H9 (cell line): Measurements from ENCODE around the gene TBC1D5. TPM values are rescaled to one million over a fixed set of nuclear protein-coding genes. Genes with fewer than 3 reads are reported as not detected.
A peak's percentile ranks its signal among the peaks of the same experiment; 100 is the strongest.
"Not testable (repeated sequence)": the region's sequence is repeated elsewhere in the genome, so short reads cannot be mapped to it uniquely, and the experiment has no call there.

Source experiments
- DNase-seq: peaks from one replicate; pipeline ENCODE4 v3.0.0-alpha.2; 2017
- H2AFZ ChIP-seq: one replicate; pipeline ENCODE4 v1.6.1; 2013; ENCODE audit warnings: mild to moderate bottlenecking, low read length, control low read depth, moderate library complexity
- H2AK5ac ChIP-seq: 2 replicates; pipeline ENCODE4 v1.6.1; 2013; ENCODE audit warnings: low read length, control low read depth, mixed read lengths; ENCODE audit not compliant: insufficient read length
- H2BK120ac ChIP-seq: one replicate; pipeline ENCODE4 v1.6.1; 2013; ENCODE audit warnings: low read depth, mild to moderate bottlenecking, low read length, control low read depth, inconsistent platforms; ENCODE audit not compliant: poor library complexity, severe bottlenecking
- H2BK12ac ChIP-seq: 2 replicates; pipeline ENCODE4 v1.6.1; 2013; ENCODE audit warnings: low read length, control low read depth, mixed read lengths, low read depth; ENCODE audit not compliant: insufficient read length
- H2BK15ac ChIP-seq: 2 replicates; pipeline ENCODE4 v1.6.1; 2013; ENCODE audit warnings: low read depth, low read length, control low read depth
- H2BK20ac ChIP-seq: one replicate; pipeline ENCODE4 v1.6.1; 2013; ENCODE audit warnings: low read depth, mild to moderate bottlenecking, low read length, control low read depth, inconsistent platforms; ENCODE audit not compliant: poor library complexity, severe bottlenecking
- H2BK5ac ChIP-seq: 2 replicates; pipeline ENCODE4 v1.6.1; 2013; ENCODE audit warnings: low read length, control low read depth, mixed read lengths; ENCODE audit not compliant: insufficient read length
- H3K14ac ChIP-seq: 2 replicates; pipeline ENCODE4 v1.6.1; 2013; ENCODE audit warnings: low read length, control low read depth; ENCODE audit not compliant: insufficient read depth
- H3K18ac ChIP-seq: 2 replicates; pipeline ENCODE4 v1.6.1; 2013; ENCODE audit warnings: low read depth, mild to moderate bottlenecking, mixed read lengths, low read length, control low read depth; ENCODE audit not compliant: insufficient read length
- H3K23ac ChIP-seq: 2 replicates; pipeline ENCODE4 v1.6.1; 2013; ENCODE audit warnings: low read length, control low read depth, mixed read lengths, low read depth; ENCODE audit not compliant: insufficient read length
- H3K23me2 ChIP-seq: 2 replicates; pipeline ENCODE4 v1.6.1; 2013; ENCODE audit warnings: low read depth, mild to moderate bottlenecking, mixed read lengths, low read length, control low read depth; ENCODE audit not compliant: insufficient read length, poor library complexity, severe bottlenecking
- H3K27ac ChIP-seq: 2 replicates; pipeline ENCODE4 v1.5.1; 2013; ENCODE audit warnings: low read length, control low read depth, mixed read lengths, low read depth; ENCODE audit not compliant: insufficient read length
- H3K27me3 ChIP-seq: 2 replicates; pipeline ENCODE4 v1.6.1; 2013; ENCODE audit warnings: low read length, control low read depth, inconsistent platforms; ENCODE audit not compliant: insufficient read depth
- H3K4ac ChIP-seq: 2 replicates; pipeline ENCODE4 v1.6.1; 2013; ENCODE audit warnings: low read depth, mild to moderate bottlenecking, control low read depth, inconsistent platforms, low read length, moderate library complexity
- H3K4me1 ChIP-seq: 2 replicates; pipeline ENCODE4 v1.6.1; 2013; ENCODE audit warnings: low read length, control low read depth, inconsistent platforms; ENCODE audit not compliant: insufficient read depth
- H3K4me2 ChIP-seq: 2 replicates; pipeline ENCODE4 v1.6.1; 2013; ENCODE audit warnings: low read length, control low read depth, mixed read lengths; ENCODE audit not compliant: insufficient read length, insufficient read depth
- H3K56ac ChIP-seq: 2 replicates; pipeline ENCODE4 v1.6.1; 2013; ENCODE audit warnings: low read depth, mild to moderate bottlenecking, mixed read lengths, low read length, control low read depth; ENCODE audit not compliant: insufficient read length
- H3K79me1 ChIP-seq: 2 replicates; pipeline ENCODE4 v1.6.1; 2013; ENCODE audit warnings: low read depth, mild to moderate bottlenecking, moderate library complexity, low read length, control low read depth, inconsistent platforms; ENCODE audit not compliant: insufficient read depth, poor library complexity, severe bottlenecking
- H3K79me2 ChIP-seq: 2 replicates; pipeline ENCODE4 v1.6.1; 2013; ENCODE audit warnings: low read length, control low read depth, inconsistent platforms; ENCODE audit not compliant: insufficient read depth
- H3K9ac ChIP-seq: 2 replicates; pipeline ENCODE4 v1.6.1; 2013; ENCODE audit warnings: low read length, control low read depth, mixed read lengths; ENCODE audit not compliant: insufficient read length; ENCODE audit errors: extremely low read depth
- H3K9me3 ChIP-seq: one replicate; pipeline ENCODE4 v1.6.1; 2013; ENCODE audit warnings: low read depth, low read length, inconsistent platforms; ENCODE audit not compliant: control insufficient read depth
- H3T11ph ChIP-seq: one replicate; pipeline ENCODE4 v1.6.1; 2013; ENCODE audit warnings: mild to moderate bottlenecking, low read length, control low read depth, inconsistent platforms
- H4K20me1 ChIP-seq: one replicate; pipeline ENCODE4 v1.6.1; 2013; ENCODE audit not compliant: control insufficient read depth, insufficient read length, insufficient read depth
- H4K5ac ChIP-seq: 2 replicates; pipeline ENCODE4 v1.6.1; 2013; ENCODE audit warnings: low read depth, mild to moderate bottlenecking, mixed read lengths, low read length, control low read depth; ENCODE audit not compliant: insufficient read length
- H4K8ac ChIP-seq: replicated peaks from 2 replicates; pipeline ENCODE4 v1.6.1; 2013; ENCODE audit warnings: low read length, control low read depth, mixed read lengths, low read depth; ENCODE audit not compliant: insufficient read length
- H4K91ac ChIP-seq: 2 replicates; pipeline ENCODE4 v1.6.1; 2013; ENCODE audit warnings: low read depth, mild to moderate bottlenecking, moderate library complexity, mixed read lengths, low read length, control low read depth; ENCODE audit not compliant: insufficient read length
- H3K27ac Mint-ChIP-seq, 3 experiments: 2 replicates in 2 of 3; 3 replicates in 1 of 3; pipeline ENCODE4 v1.8.0; 2020 to 2021; ENCODE audit warnings: mixed read lengths in 3 of 3, mild to moderate bottlenecking in 1 of 3, moderate library complexity in 1 of 3
- H3K27me3 Mint-ChIP-seq: 2 replicates; pipeline ENCODE4 v1.8.0; 2021; ENCODE audit warnings: low read depth, mild to moderate bottlenecking, moderate library complexity, mixed read lengths
- H3K36me3 Mint-ChIP-seq, 3 experiments: 2 replicates in 2 of 3; 3 replicates in 1 of 3; pipeline ENCODE4 v1.8.0; 2020 to 2021; ENCODE audit warnings: low read depth in 3 of 3, mixed read lengths in 3 of 3; ENCODE audit not compliant: insufficient read depth in 1 of 3
- H3K4me1 Mint-ChIP-seq, 2 experiments: 2 replicates each; pipeline ENCODE4 v1.8.0; 2020; ENCODE audit warnings: mixed read lengths in 2 of 2
- H3K4me3 Mint-ChIP-seq, 2 experiments: 2 replicates in 1 of 2; 3 replicates in 1 of 2; pipeline ENCODE4 v1.8.0; 2020 to 2021; ENCODE audit warnings: mild to moderate bottlenecking in 2 of 2, mixed read lengths in 2 of 2, moderate library complexity in 1 of 2
- H3K9me3 Mint-ChIP-seq, 2 experiments: 2 replicates in 1 of 2; 3 replicates in 1 of 2; pipeline ENCODE4 v1.8.0; 2020; ENCODE audit warnings: mild to moderate bottlenecking in 2 of 2, mixed read lengths in 2 of 2, moderate library complexity in 1 of 2
- WGBS: extraction: QIAGEN DNeasy Blood & Tissue Kit; methylation state at CpG from one replicate; pipeline ENCODE4 v1.1.7; 2013; ENCODE audit warnings: missing lambda C conversion rate, low lambda C conversion rate, mixed read lengths; ENCODE audit not compliant: insufficient read length; ENCODE audit errors: extremely low coverage; 5-methylcytosine and 5-hydroxymethylcytosine counted together
- total RNA-seq: library from RNA; stranded (reverse); gene quantifications from 2 replicates; pipeline ENCODE4 v1.2.1, GENCODE V29; 2021
- TF ChIP-seq, protein P1 (sequence below): fragments of 200-600 bp; sonication (generic); conservative IDR thresholded peaks from 3 replicates; pipeline ENCODE4 v1.8.0; 2021; ENCODE audit warnings: antibody characterized with exemption, mild to moderate bottlenecking

The TBC1D5 gene
- total RNA-seq, 1 experiment from 2014 or later, result 25.0 TPM

- TF ChIP-seq, protein P1, sequence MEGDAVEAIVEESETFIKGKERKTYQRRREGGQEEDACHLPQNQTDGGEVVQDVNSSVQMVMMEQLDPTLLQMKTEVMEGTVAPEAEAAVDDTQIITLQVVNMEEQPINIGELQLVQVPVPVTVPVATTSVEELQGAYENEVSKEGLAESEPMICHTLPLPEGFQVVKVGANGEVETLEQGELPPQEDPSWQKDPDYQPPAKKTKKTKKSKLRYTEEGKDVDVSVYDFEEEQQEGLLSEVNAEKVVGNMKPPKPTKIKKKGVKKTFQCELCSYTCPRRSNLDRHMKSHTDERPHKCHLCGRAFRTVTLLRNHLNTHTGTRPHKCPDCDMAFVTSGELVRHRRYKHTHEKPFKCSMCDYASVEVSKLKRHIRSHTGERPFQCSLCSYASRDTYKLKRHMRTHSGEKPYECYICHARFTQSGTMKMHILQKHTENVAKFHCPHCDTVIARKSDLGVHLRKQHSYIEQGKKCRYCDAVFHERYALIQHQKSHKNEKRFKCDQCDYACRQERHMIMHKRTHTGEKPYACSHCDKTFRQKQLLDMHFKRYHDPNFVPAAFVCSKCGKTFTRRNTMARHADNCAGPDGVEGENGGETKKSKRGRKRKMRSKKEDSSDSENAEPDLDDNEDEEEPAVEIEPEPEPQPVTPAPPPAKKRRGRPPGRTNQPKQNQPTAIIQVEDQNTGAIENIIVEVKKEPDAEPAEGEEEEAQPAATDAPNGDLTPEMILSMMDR, result no peak
- H3K9me3 ChIP-seq, result no peaks in the 10 kb centered on the region
- no peaks in the 10 kb centered on the region for H3K79me2 ChIP-seq
- H3K23me2 ChIP-seq, result no peaks in the 10 kb centered on the region
- no peak overlapping the region for H2AFZ ChIP-seq
- H2BK12ac ChIP-seq, result no peak overlapping the region
- no peak overlapping the region for H4K91ac ChIP-seq
- H2BK15ac ChIP-seq, result no peak overlapping the region
- H3K4me1 Mint-ChIP-seq, result peaks cover 5 to 9% of the 10 kb centered on the region in 2 experiments; a peak in 3 of 4 replicates
- no peaks in the 10 kb centered on the region for H3K27me3 Mint-ChIP-seq
- H3K14ac ChIP-seq, result no peak overlapping the region
- H2BK120ac ChIP-seq, result no peak overlapping the region
- no peak overlapping the region for H2BK5ac ChIP-seq
- H3K18ac ChIP-seq, result no peak overlapping the region
- H4K5ac ChIP-seq, result no peak overlapping the region
- H3K27me3 ChIP-seq, result no peaks in the 10 kb centered on the region
- no peak overlapping the region for H3K27ac Mint-ChIP-seq
- H4K20me1 ChIP-seq, result no peaks in the 10 kb centered on the region
- H3K9me3 Mint-ChIP-seq, result no peaks in the 10 kb centered on the region
- no peak overlapping the region for H2AK5ac ChIP-seq
- H3K36me3 Mint-ChIP-seq, result no peaks in the 10 kb centered on the region
- DNase-seq, result no peak
- no peaks in the 10 kb centered on the region; the same call in 1 of the 2 replicates for H3K4me1 ChIP-seq
- no peak overlapping the region for H3K27ac ChIP-seq
- H2BK20ac ChIP-seq, result no peak overlapping the region
- H3T11ph ChIP-seq, result no peak overlapping the region
- no peaks in the 10 kb centered on the region for H3K79me1 ChIP-seq
- no peak overlapping the region for H3K4me3 Mint-ChIP-seq
- H4K8ac ChIP-seq, result no peak overlapping the region
- H3K4ac ChIP-seq, result no peak overlapping the region
- H3K23ac ChIP-seq, result no peak overlapping the region
- no peak overlapping the region for H3K56ac ChIP-seq
- no peak overlapping the region for H3K9ac ChIP-seq
- H3K4me2 ChIP-seq, result no peak overlapping the region
These were observed 104.1 kb downstream of the TBC1D5 start for GRCh38 chr3:17638356-17638755.

- not testable (repeated sequence) for H3T11ph ChIP-seq, H3K23ac ChIP-seq, H3K56ac ChIP-seq, H3K18ac ChIP-seq, H3K9me3 Mint-ChIP-seq, H4K91ac ChIP-seq, H3K4me3 Mint-ChIP-seq, H3K9ac ChIP-seq, H2BK5ac ChIP-seq, H3K14ac ChIP-seq, H3K79me1 ChIP-seq, H3K27me3 Mint-ChIP-seq, H2BK15ac ChIP-seq, H4K5ac ChIP-seq, H2AFZ ChIP-seq, H3K27me3 ChIP-seq, H2BK12ac ChIP-seq, H3K4me1 ChIP-seq, H3K79me2 ChIP-seq, H3K4ac ChIP-seq, H3K27ac ChIP-seq, H2AK5ac ChIP-seq, H3K36me3 Mint-ChIP-seq, H3K9me3 ChIP-seq, H3K23me2 ChIP-seq, DNase-seq, H3K4me2 ChIP-seq, H4K20me1 ChIP-seq, H2BK20ac ChIP-seq, H2BK120ac ChIP-seq, H4K8ac ChIP-seq
- Mint-ChIP-seq H3K27ac (peak overlapping the region in 1 of 3 experiments; percentile 46; a peak in 1 of 7 replicates), H3K4me1 (peaks cover 11 to 16% of the 10 kb centered on the region in 2 experiments)
- no CpG with 5 or more reads among the region's 2 CpGs for WGBS
These were observed 106.8 kb downstream of the TBC1D5 start for GRCh38 chr3:17635675-17636074.
